Measurements from ENCODE around the gene EDRF1.

DNA sequence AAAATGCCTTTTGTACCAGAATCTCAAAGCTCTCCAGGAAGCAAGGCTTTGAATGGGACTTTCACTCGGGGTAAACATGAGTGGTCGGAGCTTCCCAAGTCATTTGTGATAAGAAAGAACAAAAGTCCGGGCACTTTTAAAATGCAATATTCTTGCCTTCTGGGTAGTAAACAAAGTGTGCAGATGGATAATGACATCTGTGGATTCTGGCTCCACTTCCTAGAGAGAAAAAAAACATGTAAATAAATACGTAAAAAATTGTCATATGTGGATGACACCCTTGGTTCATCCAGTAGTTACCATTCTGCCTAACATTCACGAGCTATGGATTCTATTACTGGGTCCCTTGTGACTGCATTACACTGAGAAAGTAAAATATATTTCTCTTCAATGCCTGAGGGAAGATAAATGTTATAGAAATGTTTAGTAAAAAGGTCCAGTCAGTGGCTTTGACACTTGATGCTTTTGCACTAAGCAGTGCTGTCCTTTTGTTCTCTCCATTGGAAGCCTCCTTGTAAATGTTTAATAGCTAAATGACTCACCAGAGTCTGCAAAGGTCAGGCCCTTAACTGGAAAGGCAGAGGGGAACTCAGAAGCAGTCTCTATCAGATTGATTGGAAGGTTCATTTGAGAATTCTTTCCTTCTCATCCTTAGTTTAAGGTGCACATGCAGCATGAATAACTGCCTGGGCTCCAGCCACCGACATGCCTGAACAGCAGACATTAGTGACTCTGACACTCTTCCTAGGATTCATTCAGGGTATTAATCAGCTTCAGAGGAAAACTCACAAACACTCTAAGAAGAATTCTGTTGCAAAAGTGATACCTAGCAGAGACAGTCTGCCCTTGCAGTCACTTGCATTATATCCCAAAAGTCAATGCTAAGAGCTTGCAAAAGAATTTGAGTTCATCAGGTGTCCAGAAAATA is 11.7 kb upstream of the EDRF1 start:
- TF ChIP-seq, protein P1, sequence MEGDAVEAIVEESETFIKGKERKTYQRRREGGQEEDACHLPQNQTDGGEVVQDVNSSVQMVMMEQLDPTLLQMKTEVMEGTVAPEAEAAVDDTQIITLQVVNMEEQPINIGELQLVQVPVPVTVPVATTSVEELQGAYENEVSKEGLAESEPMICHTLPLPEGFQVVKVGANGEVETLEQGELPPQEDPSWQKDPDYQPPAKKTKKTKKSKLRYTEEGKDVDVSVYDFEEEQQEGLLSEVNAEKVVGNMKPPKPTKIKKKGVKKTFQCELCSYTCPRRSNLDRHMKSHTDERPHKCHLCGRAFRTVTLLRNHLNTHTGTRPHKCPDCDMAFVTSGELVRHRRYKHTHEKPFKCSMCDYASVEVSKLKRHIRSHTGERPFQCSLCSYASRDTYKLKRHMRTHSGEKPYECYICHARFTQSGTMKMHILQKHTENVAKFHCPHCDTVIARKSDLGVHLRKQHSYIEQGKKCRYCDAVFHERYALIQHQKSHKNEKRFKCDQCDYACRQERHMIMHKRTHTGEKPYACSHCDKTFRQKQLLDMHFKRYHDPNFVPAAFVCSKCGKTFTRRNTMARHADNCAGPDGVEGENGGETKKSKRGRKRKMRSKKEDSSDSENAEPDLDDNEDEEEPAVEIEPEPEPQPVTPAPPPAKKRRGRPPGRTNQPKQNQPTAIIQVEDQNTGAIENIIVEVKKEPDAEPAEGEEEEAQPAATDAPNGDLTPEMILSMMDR (IDR thresholded peaks at IDR 0.05) = no peak
- no peak for TF ChIP-seq POLR2A (IDR thresholded peaks at IDR 0.05)
